Middle frontal gyrus (tissue), 1 donor: Measurements from ENCODE around the gene TNS3.

Source experiments
- DNase-seq: peaks from one replicate; pipeline ENCODE4 v3.0.0-alpha.2; 2015; ENCODE audit warnings: low spot score; ENCODE audit errors: extremely low spot score

The TNS3 gene

DNA sequence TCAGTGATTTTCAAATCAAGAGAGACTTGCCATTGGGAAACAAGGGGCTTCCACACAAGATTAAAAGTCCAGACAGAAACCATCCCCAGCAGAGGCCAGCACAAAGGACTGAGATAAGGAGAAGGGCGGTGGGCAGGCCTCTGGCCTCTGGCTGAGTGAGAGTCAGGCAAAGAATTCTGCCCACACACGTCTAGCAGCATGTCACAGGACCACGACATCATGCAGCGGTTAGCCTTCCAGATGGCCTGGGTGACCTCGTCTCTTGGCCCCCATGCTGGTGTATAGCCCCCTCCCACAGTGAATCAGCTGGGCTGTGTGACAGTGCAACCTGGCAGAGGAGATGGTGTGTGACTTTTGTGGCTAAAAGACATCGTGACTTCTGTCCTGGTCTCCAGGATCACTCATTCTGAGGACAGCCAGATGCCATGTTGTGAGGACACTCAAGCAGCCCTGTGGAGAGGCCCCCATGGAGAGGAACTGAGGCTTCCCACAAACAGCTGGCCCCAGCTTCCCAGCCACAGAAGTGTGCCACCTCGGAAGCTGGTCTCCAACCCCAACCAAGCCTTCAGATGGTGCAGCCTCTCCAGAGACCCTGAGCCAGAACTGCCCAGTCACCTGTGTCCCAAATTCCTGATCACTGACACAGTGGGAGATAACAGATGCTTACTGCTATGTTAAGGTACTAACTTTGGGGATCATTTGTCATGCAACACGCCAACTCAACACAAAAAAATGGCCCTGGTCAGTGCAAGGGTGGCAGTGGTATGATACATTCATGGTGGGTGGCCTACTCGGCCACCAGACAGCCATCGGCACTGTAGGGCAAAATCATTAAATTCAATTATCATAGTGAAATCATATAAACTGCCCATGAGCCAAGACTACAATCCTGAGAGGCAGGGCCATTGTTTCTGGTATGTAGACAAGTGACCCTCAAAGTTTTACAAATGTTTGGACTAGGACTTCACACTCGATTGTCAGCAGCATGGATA is 73.2 kb downstream of the TNS3 start:
- no peak for DNase-seq

DNA sequence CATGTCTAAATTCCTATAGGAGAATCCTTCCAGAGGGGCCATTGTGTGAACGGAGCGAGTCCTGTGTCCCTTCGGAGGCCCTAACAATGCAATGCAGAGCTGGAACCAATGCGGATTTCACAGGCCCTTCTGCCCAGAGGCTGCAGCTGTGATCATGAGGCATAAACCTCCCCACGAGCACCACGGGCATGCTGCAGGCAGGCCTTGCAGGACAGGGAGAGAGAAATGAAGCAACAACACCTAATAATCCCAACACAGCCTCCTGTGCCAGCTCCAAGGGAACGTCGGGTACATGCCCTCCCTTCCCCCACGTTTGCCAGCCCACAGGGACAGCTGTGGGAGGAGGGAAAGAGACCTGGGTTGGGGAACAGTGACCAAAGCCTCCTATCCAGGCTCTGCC is 74.4 kb downstream of the TNS3 start:
- DNase-seq = no peak

DNA sequence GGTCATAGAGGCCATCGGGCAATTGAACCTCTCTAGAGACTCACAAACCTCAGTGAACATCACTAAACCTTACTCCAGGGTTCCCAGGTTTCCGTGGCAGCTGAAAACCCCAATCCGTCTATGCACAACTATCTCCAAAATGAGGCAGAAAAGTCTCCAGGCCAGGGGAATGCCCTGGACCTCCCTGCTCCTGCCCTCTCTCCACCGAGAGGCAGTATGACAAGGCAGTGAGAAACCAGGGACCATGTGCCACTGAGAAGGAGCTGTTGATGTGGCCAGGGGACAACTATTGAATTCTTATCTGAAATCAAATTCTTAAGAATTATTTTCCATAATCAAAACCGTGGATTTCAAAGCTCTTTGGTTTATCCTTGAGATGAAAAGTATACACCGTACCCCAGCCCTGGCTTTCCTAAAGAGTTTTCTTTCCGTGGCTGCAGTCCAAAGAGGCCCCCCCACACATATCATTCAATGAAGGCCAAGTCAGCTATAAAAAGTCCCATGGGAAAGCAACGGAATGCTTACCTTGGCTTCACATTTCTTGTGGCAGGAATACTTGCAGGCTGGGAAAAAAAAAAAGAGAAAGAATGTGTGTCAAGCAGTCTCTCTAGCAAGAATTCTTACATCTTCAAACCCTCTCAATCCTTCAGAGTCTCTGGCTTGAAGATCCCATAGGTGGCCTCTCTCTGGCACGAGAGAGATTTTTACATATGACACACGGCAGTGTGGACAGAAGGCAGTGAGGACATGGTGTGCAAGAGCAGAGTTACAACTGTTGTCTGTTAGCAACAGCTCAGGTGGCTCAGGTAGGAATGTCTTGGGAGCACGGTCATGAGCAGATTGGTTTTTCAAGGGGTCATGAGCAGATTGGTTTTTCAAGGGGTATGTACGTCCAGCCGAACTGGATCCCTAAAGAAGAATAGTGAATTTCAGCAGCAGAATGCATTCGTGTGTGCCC is 75.2 kb downstream of the TNS3 start:
- no peak for DNase-seq

DNA sequence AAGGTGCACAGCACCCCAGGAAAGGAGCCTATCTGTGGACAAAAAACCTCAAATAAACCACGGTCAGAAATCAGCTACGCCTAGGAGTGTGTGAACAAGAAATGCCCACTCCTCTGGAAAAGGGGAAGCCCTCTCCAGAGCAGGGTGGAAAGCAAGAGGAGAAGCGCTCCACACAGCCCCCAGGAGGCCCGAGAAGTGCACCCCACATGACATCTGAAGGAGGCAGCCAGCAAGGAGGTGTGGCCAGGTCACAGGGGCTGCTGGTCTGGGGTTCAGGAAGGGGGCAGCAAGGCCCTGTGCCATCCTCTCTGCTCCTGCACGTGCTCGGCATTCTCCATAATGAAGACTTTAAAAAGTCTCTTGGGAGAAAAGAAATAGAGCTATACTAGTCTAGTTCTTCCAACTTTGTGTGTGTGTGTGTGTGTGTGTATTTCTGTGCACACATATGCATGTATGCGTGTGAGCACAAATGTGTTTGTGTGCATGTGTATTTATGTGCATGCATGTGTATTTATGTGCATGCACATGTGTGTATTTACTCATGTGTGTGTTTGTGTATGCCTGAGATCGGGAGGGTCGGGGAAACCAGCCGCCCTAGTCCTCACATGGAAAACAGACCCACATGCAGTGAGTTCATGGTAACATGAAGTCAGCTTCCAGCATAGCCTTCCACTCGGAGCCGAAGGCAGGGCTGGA is 76.5 kb downstream of the TNS3 start:
- no peak for DNase-seq

DNA sequence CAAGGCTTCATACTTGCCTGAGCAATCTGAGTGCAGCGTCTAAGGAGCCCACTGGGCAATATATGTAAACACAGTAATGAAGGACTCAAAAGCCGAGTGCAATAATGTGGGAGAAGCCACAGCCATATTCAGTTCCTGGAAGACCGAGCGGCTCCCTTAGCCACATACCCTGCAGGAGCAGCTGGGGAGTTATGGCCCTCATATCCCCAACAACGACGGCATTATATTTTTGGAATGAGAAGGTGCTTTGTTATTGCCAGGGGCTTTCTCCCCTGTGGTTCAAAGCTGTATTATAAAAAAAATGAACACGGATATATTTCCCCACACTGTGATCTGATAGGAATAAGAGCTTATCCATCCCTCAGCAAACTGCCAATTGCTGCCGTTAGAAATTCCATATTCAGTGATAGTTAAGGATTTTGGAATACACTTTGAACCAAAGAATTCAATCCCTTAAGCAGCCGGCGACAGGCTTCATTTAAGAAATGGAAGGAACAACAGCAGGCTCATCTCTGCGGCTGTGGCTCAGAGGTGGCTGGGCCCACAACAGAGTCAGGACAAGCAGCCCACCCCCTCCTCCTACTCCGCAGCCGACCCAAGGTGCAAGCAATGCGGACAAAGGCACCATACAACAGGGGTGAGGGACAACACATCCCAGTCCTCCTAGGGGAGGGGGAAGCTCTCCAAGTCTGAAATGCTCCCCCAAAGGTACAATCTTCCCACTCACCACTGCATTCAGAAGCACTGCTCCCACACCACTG is 77.2 kb downstream of the TNS3 start:
- no peak for DNase-seq

DNA sequence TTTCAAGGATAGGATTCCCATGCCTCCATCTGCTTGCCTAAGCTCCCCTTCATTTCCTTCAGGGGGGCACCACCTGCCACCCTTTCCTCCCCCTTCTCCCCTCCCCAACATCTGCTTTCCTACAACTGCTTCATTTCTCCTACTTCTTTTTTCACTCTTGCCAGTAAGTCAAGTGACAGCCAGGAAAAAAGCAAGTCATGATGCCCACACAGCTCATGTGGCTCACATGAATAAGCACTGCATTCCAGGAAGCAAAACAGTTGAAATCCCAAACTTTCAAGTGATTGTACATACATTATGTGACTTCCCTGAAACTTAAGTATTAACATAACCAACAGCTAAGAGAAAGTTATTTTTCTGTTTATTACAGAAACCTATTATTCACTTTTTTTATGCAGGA is 78.6 kb downstream of the TNS3 start:
- no peak for DNase-seq

DNA sequence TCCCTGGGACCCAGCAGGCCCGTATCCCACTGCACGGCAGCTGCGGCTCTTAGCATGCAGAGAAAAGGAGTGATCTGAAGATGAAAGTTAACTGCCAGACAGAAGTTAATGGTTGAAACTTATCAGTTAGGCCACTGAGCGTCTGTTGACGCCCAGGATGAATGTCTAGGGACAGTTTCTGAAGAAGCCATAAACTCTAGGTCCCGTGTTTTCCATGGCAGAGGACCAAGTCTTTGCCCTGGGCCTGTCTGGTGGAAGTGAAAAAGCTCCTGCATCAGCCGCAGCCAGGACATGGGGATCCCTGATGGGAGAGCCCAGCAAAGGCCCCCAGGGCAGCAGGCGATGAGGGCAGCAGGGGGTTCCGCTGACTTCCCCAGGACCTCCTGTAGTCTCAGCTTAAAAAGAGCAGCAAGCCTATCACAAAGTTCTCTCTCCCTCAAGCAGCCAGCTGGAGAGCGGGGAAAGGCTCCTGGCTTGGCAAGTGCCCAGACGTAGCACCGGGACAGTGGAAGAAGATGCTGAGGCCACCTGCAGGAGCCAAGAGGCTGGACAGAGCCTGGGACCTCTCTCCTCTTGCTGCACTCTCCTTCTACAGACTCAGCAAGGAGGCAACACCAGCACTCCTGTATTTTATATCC is 79.6 kb downstream of the TNS3 start:
- no peak for DNase-seq

DNA sequence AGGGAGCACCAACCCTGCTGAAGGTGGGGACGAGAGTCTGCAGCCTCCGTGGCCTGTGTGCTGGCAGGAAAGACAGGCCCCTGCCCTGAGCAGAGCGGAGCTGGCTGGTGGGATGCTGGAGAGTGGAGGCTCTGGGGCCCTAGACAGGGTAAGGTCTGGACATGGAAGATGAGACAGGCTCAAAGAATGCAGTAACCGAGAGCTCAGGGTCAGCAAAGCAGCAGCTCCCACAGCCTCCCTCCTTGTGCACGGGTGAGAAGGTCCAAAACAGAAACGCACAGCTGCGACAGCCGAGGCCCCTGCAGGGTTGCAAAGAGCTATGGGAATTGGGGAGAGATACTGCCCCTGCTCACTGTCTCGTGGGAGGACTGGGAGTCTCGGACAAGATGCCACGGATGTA is 80.5 kb downstream of the TNS3 start:
- DNase-seq = no peak

DNA sequence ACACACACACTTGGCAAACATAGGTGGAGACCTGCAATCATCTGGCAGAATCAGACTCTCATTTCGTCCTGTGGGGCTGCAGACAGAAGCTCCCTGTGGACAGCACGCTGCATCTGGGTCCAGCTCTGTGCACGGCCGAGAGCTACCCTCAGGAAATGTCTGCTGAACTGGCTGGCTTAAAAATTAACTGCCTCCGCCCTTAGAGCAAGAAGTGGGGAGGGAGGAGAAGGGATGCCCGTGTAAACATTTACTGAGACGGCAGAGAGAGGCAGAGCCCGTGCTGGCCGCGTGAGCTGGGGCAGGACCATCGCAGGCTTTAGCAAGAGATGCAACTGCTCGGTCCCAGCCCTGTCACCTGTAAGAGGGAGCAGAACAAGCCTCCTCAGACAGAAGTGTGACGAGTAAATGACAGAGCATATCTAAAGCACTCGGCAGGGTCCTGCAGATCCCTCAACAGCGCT is 81.8 kb downstream of the TNS3 start:
- DNase-seq = no peak

DNA sequence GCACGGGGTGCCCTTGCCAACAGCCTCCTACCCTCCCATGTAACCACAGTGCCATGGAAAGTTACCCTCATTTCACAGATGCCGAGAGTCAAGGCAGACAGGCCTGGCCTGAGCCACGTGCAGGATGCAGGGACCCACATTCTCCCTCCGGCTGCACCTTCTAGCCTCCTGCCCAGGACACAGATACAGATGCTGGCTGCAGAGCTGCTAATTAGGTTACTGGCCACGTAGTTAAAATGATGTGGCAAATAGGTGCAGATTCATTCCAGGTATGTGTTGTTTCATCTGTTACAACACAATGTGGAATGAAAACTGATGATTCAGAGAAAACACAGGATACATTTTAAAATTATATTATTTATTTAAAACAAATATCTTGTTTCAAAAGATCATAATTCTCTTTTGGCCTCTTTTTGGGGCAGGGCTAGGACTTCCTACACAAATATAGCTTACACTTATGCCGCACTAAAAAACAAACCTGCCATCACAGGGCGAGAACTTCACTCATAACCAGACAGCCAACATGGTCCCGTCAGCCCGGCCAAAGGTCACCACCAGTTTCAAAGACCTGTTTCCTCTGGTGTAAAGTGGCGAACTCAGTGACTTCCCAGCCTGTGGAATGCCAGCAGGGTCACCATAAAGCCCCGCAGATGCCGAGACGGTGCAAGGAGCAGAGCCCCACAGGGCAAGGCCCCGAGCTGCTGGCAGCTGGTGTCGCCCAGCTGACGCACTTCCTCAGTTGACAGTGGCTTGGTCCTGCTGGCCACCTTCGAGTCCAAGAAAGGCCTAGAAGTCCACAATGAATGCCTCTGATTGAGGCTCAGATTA is 83.5 kb downstream of the TNS3 start:
- no peak for DNase-seq

DNA sequence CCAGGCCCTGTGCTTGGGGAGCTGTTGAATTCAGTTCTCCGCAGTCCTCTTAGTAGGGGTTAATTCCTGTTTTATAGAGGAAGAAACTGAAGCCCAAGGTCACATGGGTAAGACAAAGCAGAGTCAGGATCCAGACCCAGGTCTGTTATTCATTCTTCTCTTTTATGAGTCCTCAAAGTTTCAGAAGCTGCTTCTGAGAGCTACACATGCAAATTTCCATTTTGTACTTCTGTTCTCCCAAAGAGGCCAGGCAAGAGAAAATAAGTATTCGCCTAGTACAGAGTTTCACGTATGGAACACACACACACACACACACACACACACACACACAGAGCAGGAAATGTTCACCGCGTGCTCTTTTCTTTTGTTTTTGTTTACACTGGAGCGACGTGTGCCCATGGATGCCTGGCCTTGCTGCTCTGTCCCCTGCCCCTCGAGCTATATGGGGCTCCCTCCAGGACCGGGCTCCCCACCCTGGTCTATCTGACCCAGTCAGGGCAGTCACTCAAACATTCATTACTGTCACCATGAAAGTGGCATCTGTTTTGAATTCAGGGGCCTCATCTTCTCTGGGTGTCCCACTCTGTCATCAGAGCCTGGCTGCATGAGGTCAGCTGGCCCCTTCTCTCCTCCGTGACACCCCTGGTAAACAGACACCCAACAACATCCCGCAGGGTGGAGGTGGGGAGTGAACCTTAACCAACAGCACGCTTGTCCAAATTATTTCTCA is 84.4 kb downstream of the TNS3 start:
- DNase-seq = no peak

DNA sequence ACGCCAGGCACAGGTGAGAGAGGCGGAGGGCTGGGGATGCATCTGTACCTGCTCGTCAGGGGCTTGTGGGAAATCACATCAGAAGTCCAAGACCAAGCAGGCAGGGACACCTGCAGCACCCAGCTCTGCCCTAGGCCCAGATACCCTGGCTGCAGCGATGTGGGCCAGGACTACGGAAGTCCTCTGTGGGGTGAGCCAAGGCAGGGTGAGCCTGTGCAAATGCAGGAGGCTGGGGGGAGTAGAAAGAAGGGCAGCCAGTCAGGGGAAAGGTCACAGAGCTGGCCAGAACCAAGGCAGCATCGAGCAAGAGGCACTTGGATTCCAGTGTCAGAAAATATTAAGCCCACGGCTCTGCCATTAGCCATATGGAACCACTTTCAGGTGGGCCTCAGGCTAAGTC is 85.2 kb downstream of the TNS3 start:
- no peak for DNase-seq

DNA sequence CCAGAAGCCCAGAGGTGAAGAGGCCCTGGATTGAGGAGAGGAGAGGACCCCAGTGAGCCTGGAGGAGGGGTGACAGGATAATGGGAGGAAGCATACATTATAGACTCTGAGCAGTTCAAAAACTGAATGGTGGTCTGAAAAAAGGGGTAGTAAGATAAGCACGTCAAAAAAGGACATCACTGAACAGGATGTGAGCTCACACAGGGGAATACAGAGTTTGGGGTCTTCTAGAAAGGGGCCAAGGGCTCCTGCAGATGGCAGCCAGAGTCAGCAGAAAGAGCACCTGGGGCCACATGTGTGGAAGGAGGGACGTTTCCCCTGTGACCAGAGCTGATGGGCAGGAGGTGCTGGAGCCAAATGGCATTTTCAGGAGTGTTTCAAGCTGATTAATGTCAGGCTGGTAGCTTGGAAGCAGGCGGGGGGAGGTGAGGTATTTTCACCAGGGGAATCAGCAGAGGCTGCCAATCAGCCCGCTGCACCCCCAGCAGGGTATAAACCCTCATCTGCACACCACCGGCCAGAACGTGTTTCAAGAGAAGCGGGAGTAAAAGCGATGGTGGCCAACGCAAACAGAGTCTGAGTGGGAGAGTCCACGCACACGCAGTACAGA is 85.8 kb downstream of the TNS3 start:
- DNase-seq = no peak

DNA sequence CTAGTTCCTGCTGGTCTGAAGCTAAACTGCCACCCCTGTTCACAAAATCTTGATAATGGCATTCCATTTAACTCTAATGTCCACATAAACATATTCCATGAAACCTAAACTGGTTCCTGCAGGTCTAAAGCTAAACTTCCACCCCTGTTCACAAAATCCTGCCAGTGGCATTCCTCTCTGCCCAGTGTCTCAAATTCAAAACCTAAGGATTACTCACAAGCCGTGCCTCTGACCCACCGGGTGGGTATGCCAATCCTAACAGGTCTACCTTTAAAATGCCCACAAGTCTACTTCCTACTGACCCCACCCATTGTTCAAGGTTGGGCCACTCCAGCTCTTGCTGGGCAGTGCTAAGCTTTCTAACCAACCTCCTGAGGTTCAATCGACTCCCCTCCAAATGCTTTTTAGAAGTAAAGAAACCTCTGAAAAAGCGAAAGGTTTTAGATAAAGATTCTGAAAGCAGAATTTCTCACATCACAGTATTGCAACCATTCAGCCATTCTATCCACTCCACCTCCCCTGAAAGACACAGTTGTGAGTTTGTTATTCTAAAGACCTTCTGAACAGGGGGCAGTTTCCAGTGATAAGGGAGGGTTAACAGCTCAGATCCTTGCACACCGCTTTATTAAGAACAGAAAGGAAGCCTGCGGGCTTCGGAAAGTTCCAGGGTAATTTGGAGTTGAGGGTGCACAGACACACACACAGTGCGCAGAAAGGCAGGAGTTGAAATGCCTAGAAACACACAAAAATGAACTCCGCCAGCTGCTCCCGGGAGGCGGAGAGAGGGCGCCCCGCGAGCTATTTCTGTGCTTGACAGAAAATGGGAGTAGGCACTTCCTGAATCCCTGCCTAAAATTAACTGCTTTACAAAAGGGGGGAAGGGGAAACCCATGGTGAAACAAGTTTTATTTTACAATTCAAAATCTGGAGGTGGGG is 87.7 kb downstream of the TNS3 start:
- DNase-seq = no peak

DNA sequence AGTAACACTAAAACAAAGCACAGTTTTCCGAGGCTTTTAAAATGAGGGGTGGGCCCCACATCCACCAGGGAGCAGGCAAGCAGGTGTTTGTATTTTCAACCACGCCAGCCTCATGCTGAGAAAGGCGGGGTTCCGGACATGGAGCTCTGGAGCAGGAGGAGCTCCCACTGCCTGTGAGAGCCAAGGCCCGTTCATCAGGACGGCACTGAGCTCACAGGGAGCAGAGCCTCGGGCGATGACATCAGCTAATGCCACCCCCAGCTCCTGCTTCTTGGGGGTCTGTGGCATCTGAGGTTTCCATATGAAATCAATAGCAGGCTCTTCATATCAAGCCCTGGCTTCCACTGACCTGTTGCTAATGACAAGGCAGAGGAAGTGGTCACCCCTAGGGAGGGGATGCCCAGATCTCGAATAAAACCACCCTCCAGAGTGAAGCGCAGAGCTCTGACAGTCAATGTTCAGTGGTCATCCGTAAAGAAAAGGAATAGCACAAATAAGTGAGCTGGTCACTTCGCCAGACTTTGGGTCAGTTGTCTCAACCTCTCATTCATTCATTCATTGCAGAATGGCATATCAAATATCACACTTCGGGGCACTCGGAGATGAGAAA is 89.1 kb downstream of the TNS3 start:
- DNase-seq = no peak

DNA sequence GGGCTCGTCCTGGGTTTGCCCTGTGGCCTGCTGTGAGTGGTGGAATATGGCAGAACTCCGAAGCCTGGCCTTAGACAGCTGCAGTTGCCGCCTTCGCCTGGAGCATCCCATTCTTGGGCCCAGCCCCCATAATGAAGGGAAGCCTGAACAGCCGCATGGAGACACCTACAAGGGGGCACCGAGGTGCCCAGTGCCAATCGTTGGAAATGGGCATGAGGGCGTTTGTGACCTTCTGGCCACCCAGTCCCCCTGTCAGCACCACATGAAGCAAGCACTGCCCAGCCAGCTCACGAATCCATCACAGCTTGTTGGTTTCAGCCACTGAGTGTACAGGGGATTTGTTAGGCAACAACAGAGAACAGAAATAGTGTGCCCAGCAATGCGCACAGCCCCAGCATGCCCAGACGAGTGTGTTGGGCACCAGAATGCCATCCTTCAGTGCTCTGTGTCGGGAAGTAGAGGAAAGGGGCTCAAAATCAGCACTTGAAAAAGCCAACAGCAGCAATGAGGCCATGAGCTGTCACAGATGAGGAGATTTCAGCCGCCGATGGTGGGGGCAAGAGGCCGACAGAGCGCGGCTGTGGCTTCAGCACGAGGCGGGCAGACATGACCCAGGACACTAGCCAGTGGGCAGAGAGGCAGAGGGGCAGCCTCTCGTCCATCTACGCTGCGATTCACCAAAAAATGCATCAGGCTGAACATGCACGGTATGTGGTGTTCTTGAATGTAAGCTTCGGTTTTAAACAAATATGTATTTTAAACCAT is 91.2 kb downstream of the TNS3 start:
- DNase-seq = no peak
